Right kidney (tissue), 1 donor: Measurements from ENCODE around the gene RNF148.
"Not testable (repeated sequence)": the region's sequence is repeated elsewhere in the genome, so short reads cannot be mapped to it uniquely, and the experiment has no call there.

ENCODE experiments used
- DNase-seq: peaks from one replicate; pipeline ENCODE4 v3.0.0-alpha.2; 2016

The RNF148 gene

GRCh38 chr7:122691569-122692235 is 11.0 kb downstream of the RNF148 start:
- DNase-seq = no peak

GRCh38 chr7:122689346-122690109 is 13.2 kb downstream of the RNF148 start:
- no peak for DNase-seq

- peak; percentile 26 for DNase-seq
These were observed 14.2 kb downstream of the RNF148 start for GRCh38 chr7:122688400-122688998.

GRCh38 chr7:122686360-122686878 is 16.3 kb downstream of the RNF148 start:
- no peak for DNase-seq

GRCh38 chr7:122684504-122684903 is 18.2 kb downstream of the RNF148 start:
- DNase-seq = no peak

- DNase-seq = no peak
These were observed 19.7 kb downstream of the RNF148 start for GRCh38 chr7:122682815-122683550.

- not testable (repeated sequence) for DNase-seq
These were observed 21.5 kb downstream of the RNF148 start for GRCh38 chr7:122681186-122681585.

GRCh38 chr7:122679813-122680212 is 22.9 kb downstream of the RNF148 start:
- DNase-seq = no peak

- not testable (repeated sequence) for DNase-seq
These were observed 23.4 kb downstream of the RNF148 start for GRCh38 chr7:122679269-122679709.

GRCh38 chr7:122677149-122677548 is 25.6 kb downstream of the RNF148 start:
- no peak for DNase-seq

- DNase-seq = no peak
These were observed 26.3 kb downstream of the RNF148 start for GRCh38 chr7:122676466-122676865.

GRCh38 chr7:122675621-122676020 is 27.1 kb downstream of the RNF148 start:
- no peak for DNase-seq

GRCh38 chr7:122675011-122675410 is 27.7 kb downstream of the RNF148 start:
- DNase-seq = no peak

- no peak for DNase-seq
These were observed 28.2 kb downstream of the RNF148 start for GRCh38 chr7:122674502-122674901.

GRCh38 chr7:122673951-122674350 is 28.8 kb downstream of the RNF148 start:
- DNase-seq = no peak

GRCh38 chr7:122672536-122672935 is 30.2 kb downstream of the RNF148 start:
- DNase-seq = no peak

- DNase-seq = no peak
These were observed 39.0 kb downstream of the RNF148 start for GRCh38 chr7:122663733-122664132.

GRCh38 chr7:122658856-122659255 is 43.9 kb downstream of the RNF148 start:
- DNase-seq = no peak

- DNase-seq = no peak
These were observed 49.0 kb downstream of the RNF148 start for GRCh38 chr7:122653685-122654084.

GRCh38 chr7:122652876-122653275 is 49.8 kb downstream of the RNF148 start:
- DNase-seq = no peak
